NCI-H2196 treated with DMSO at 0.1 percent for 48 hours (cell line): ENCODE results near the gene TNIK.
"Not testable (repeated sequence)": the region's sequence is repeated elsewhere in the genome, so short reads cannot be mapped to it uniquely, and the experiment has no call there.

Source experiments
- DNase-seq: peaks from one replicate; lab custom pipeline; 2025; ENCODE audit not compliant: unreplicated experiment; lab: John Stamatoyannopoulos, UW

Gene TNIK

GRCh38 chr3:171317171-171317570 lies 143.0 kb downstream of the TNIK start:
- no peak for DNase-seq

- no peak for DNase-seq
Observed at GRCh38 chr3:171315919-171316318, 144.3 kb downstream of the TNIK start.

- DNase-seq, result no peak
Observed at GRCh38 chr3:171315101-171315500, 145.1 kb downstream of the TNIK start.

GRCh38 chr3:171314341-171314740 lies 145.9 kb downstream of the TNIK start:
- DNase-seq, result no peak

- no peak for DNase-seq
Observed at GRCh38 chr3:171313702-171314101, 146.5 kb downstream of the TNIK start.

GRCh38 chr3:171312741-171313140 lies 147.5 kb downstream of the TNIK start:
- no peak for DNase-seq

GRCh38 chr3:171311784-171312183 lies 148.4 kb downstream of the TNIK start:
- DNase-seq, result no peak

GRCh38 chr3:171309906-171310359 lies 150.3 kb downstream of the TNIK start:
- no peak for DNase-seq

- DNase-seq, result no peak
Observed at GRCh38 chr3:171307988-171308387, 152.2 kb downstream of the TNIK start.

GRCh38 chr3:171307046-171307585 lies 153.1 kb downstream of the TNIK start:
- no peak for DNase-seq

- no peak for DNase-seq
Observed at GRCh38 chr3:171306631-171307030, 153.6 kb downstream of the TNIK start.

- not testable (repeated sequence) for DNase-seq
Observed at GRCh38 chr3:171305823-171306222, 154.4 kb downstream of the TNIK start.

GRCh38 chr3:171304498-171304897 lies 155.7 kb downstream of the TNIK start:
- DNase-seq, result not testable (repeated sequence)

GRCh38 chr3:171304017-171304416 lies 156.2 kb downstream of the TNIK start:
- not testable (repeated sequence) for DNase-seq

- no peak for DNase-seq
Observed at GRCh38 chr3:171301998-171302397, 158.2 kb downstream of the TNIK start.

GRCh38 chr3:171301002-171301401 lies 159.2 kb downstream of the TNIK start:
- no peak for DNase-seq

- DNase-seq, result no peak
Observed at GRCh38 chr3:171297951-171298350, 162.3 kb downstream of the TNIK start.

GRCh38 chr3:171297207-171297606 lies 163.0 kb downstream of the TNIK start:
- DNase-seq, result no peak

GRCh38 chr3:171295484-171296373 lies 164.5 kb downstream of the TNIK start:
- DNase-seq, result no peak

- DNase-seq, result no peak
Observed at GRCh38 chr3:171293142-171293782, 166.9 kb downstream of the TNIK start.

- no peak for DNase-seq
Observed at GRCh38 chr3:171290680-171291079, 169.5 kb downstream of the TNIK start.

- no peak for DNase-seq
Observed at GRCh38 chr3:171289291-171289690, 170.9 kb downstream of the TNIK start.
